NT2/D1 (cell line): Measurements from ENCODE around the gene INTS7.

Experiments used
- YY1 ChIP-seq: IDR thresholded peaks from 2 replicates; pipeline ENCODE4 v1.6.1; 2011; ENCODE audit not compliant: insufficient read length, insufficient read depth
- ZNF274 ChIP-seq: IDR thresholded peaks from 2 replicates; pipeline ENCODE4 v1.6.1; 2011; ENCODE audit warnings: mild to moderate bottlenecking, low read depth, low read length

DNA sequence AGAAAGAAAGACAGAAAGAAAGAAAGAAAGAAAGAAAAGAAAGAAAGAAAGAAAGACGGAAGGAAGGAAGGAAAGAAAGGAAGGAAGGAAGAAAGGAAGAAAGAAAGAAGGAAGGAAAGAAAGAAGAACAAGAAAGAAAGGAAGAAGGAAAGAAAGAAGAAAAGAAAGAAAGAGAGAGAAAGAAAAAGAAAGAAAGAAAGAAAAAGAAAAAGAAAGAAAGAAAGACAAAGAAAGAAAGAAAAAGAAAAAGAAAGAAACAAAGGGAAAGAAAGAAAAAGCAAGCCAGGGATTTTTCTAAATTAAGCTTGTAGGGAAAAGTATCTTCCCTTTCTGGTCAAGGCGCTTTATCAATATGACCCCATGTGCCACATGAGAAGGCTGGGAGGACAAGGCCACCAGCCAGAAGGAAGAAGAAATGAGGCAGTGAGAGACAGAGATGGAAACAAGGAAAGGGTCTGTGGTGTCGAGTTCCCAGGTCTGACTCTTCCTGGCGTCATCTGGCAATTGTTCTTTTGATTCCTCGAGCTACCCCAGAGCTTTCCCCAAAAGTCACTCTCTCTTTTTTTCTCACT lies 116.4 kb downstream of the INTS7 start:
- TF ChIP-seq ZNF274 (no peak), YY1 (no peak)
